GM18502 (cell line): Measurements from ENCODE around the gene KLHL7.
"Not testable (repeated sequence)": the region's sequence is repeated elsewhere in the genome, so short reads cannot be mapped to it uniquely, and the experiment has no call there.

ENCODE experiments used
- ATAC-seq: cut with Tn5 transposase; IDR thresholded peaks from one replicate; pipeline ENCODE4 v1.9.1; 2021; ENCODE audit warnings: mild to moderate bottlenecking; ENCODE audit not compliant: unreplicated experiment, poor library complexity

Gene KLHL7

GRCh38 chr7:23106823-23107663 is 1.5 kb downstream of the KLHL7 start:
- ATAC-seq, result no peak

GRCh38 chr7:23107781-23108180 is 2.2 kb downstream of the KLHL7 start:
- ATAC-seq, result no peak

GRCh38 chr7:23108995-23109394 is 3.4 kb downstream of the KLHL7 start:
- no peak for ATAC-seq

GRCh38 chr7:23109470-23109869 is 3.9 kb downstream of the KLHL7 start:
- ATAC-seq, result no peak

- ATAC-seq, result no peak
Observed at GRCh38 chr7:23114896-23115295, 9.3 kb downstream of the KLHL7 start.

GRCh38 chr7:23115991-23116390 is 10.4 kb downstream of the KLHL7 start:
- ATAC-seq, result no peak

- ATAC-seq, result no peak
Observed at GRCh38 chr7:23117841-23118240, 12.3 kb downstream of the KLHL7 start.

GRCh38 chr7:23120106-23120505 is 14.5 kb downstream of the KLHL7 start:
- ATAC-seq, result no peak

- ATAC-seq, result no peak
Observed at GRCh38 chr7:23121165-23121564, 15.6 kb downstream of the KLHL7 start.

- no peak for ATAC-seq
Observed at GRCh38 chr7:23123007-23123406, 17.4 kb downstream of the KLHL7 start.

- no peak for ATAC-seq
Observed at GRCh38 chr7:23123465-23123864, 17.9 kb downstream of the KLHL7 start.

- ATAC-seq, result no peak
Observed at GRCh38 chr7:23129036-23129435, 23.5 kb downstream of the KLHL7 start.

GRCh38 chr7:23131799-23132198 is 26.2 kb downstream of the KLHL7 start:
- ATAC-seq, result not testable (repeated sequence)

- ATAC-seq, result no peak
Observed at GRCh38 chr7:23133797-23134196, 28.2 kb downstream of the KLHL7 start.

- no peak for ATAC-seq
Observed at GRCh38 chr7:23135755-23136154, 30.2 kb downstream of the KLHL7 start.

- no peak for ATAC-seq
Observed at GRCh38 chr7:23136216-23136615, 30.6 kb downstream of the KLHL7 start.

GRCh38 chr7:23157679-23158078 is 52.1 kb downstream of the KLHL7 start:
- ATAC-seq, result no peak

GRCh38 chr7:23158546-23158945 is 53.0 kb downstream of the KLHL7 start:
- ATAC-seq, result no peak

GRCh38 chr7:23161482-23161881 is 55.9 kb downstream of the KLHL7 start:
- ATAC-seq, result no peak

GRCh38 chr7:23164846-23165245 is 59.3 kb downstream of the KLHL7 start:
- no peak for ATAC-seq

- ATAC-seq, result no peak
Observed at GRCh38 chr7:23165316-23165715, 59.7 kb downstream of the KLHL7 start.

- ATAC-seq, result no peak
Observed at GRCh38 chr7:23167691-23168090, 62.1 kb downstream of the KLHL7 start.
